ENCODE data around the gene NARF. TPM values are rescaled to one million over a fixed set of nuclear protein-coding genes. Genes with fewer than 3 reads are reported as not detected.
"Not testable (repeated sequence)": the region's sequence is repeated elsewhere in the genome, so short reads cannot be mapped to it uniquely, and the experiment has no call there.

Gene NARF
- total RNA-seq, 2 experiments from 2014 or later = 150 to 153 TPM

GRCh38 chr17:82453151-82453550, 5.4 kb upstream of the NARF start:
- DNase-seq, H3K27me3 Mint-ChIP-seq, CTCF ChIA-PET, H3K4me3 Mint-ChIP-seq, H3K9me3 Mint-ChIP-seq: not testable (repeated sequence)
- H3K36me3 Mint-ChIP-seq (ENCODE audit: low read depth) = peaks cover 49% of the 10 kb centered on the region
- POLR2A ChIA-PET = interaction anchor here (0.6 kb wide), 1 partner anchor 53 kb away, joined by 3 read pairs; no protein-coding TSS in a partner anchor
- peaks cover 50% of the 10 kb centered on the region for H3K4me1 Mint-ChIP-seq
- H3K27ac Mint-ChIP-seq = peak overlapping the region; percentile 99

- peaks cover 50% of the 10 kb centered on the region for H3K4me1 Mint-ChIP-seq
- H3K4me3 Mint-ChIP-seq, H3K27ac Mint-ChIP-seq, CTCF ChIA-PET, H3K9me3 Mint-ChIP-seq, DNase-seq, H3K27me3 Mint-ChIP-seq, POLR2A ChIA-PET: not testable (repeated sequence)
- peaks cover 49% of the 10 kb centered on the region for H3K36me3 Mint-ChIP-seq (ENCODE audit: low read depth)
Observed at GRCh38 chr17:82453706-82454105, 4.8 kb upstream of the NARF start.

- H3K27me3 Mint-ChIP-seq = no peaks in the 10 kb centered on the region
- peaks cover 53% of the 10 kb centered on the region for H3K4me1 Mint-ChIP-seq
- ChIA-PET CTCF (interaction anchor here (0.8 to 1.1 kb wide), 2 partner anchors 38 to 157 kb away, joined by 3 to 6 read pairs; no protein-coding TSS in a partner anchor), POLR2A (interaction anchor here (0.7 to 5.0 kb wide), 29 partner anchors 8 to 774 kb away, joined by 3 to 68 read pairs (median 4); partner anchors contain the start of genes ARL16, CSNK1D, FOXK2 and HEXD)
- peaks cover 52% of the 10 kb centered on the region for H3K36me3 Mint-ChIP-seq (ENCODE audit: low read depth)
- H3K4me3 Mint-ChIP-seq = peak overlapping the region; percentile 97
- peak overlapping the region; percentile 96 for H3K27ac Mint-ChIP-seq
- DNase-seq = no peak
- H3K9me3 Mint-ChIP-seq = peaks cover 3% of the 10 kb centered on the region
Observed at GRCh38 chr17:82457073-82457928, 1.2 kb upstream of the NARF start.

GRCh38 chr17:82457929-82458178, 687 bp upstream of the NARF start:
- Mint-ChIP-seq H3K36me3 (ENCODE audit: low read depth) (peaks cover 54% of the 10 kb centered on the region), H3K4me3 (peak overlapping the region; percentile 97), H3K9me3 (peaks cover 3% of the 10 kb centered on the region), H3K27ac (peak overlapping the region; percentile 96), H3K4me1 (peaks cover 55% of the 10 kb centered on the region), H3K27me3 (no peaks in the 10 kb centered on the region)
- POLR2A ChIA-PET = interaction anchor here (0.7 to 5.0 kb wide), 28 partner anchors 9 to 774 kb away, joined by 3 to 68 read pairs (median 4); partner anchors contain the start of genes ARL16, CSNK1D, FOXK2 and HEXD
- CTCF ChIA-PET = interaction anchor here (1.1 kb wide), 1 partner anchor 39 kb away, joined by 6 read pairs; no protein-coding TSS in a partner anchor
- no peak for DNase-seq

- H3K4me3 Mint-ChIP-seq = peak overlapping the region; percentile 97
- POLR2A ChIA-PET = interaction anchor here (0.8 to 5.0 kb wide), 11 partner anchors 10 to 162 kb away, joined by 3 to 68 read pairs (median 5); partner anchors contain the start of gene FOXK2
- H3K36me3 Mint-ChIP-seq (ENCODE audit: low read depth) = peaks cover 55% of the 10 kb centered on the region
- H3K4me1 Mint-ChIP-seq = peaks cover 61% of the 10 kb centered on the region
- peak overlapping the region; percentile 77 for H3K27ac Mint-ChIP-seq
- DNase-seq = peak; percentile 54
- no peaks in the 10 kb centered on the region for H3K27me3 Mint-ChIP-seq
- CTCF ChIA-PET = interaction anchor here (1.6 kb wide), 1 partner anchor 35 kb away, joined by 4 read pairs; no protein-coding TSS in a partner anchor
- H3K9me3 Mint-ChIP-seq = peaks cover 3% of the 10 kb centered on the region
Observed at GRCh38 chr17:82458885-82459424, 414 bp downstream of the NARF start.

- H3K36me3 Mint-ChIP-seq (ENCODE audit: low read depth) = peaks cover 60% of the 10 kb centered on the region
- CTCF ChIA-PET = interaction anchor here (1.6 kb wide), 1 partner anchor 34 kb away, joined by 4 read pairs; no protein-coding TSS in a partner anchor
Observed at GRCh38 chr17:82459936-82460335, 1.4 kb downstream of the NARF start.

GRCh38 chr17:82461827-82462524, 3.4 kb downstream of the NARF start:
- Mint-ChIP-seq H3K4me1 (peaks cover 66% of the 10 kb centered on the region), H3K27me3 (no peaks in the 10 kb centered on the region), H3K36me3 (ENCODE audit: low read depth) (peaks cover 75% of the 10 kb centered on the region), H3K27ac (no peak overlapping the region), H3K9me3 (no peaks in the 10 kb centered on the region), H3K4me3 (no peak overlapping the region)
- no peak for DNase-seq
- CTCF ChIA-PET = interaction anchor here (0.6 kb wide), 1 partner anchor 32 kb away, joined by 3 read pairs; no protein-coding TSS in a partner anchor
- POLR2A ChIA-PET = interaction anchor here (3.4 kb wide), 1 partner anchor 12 kb away, joined by 9 read pairs; no protein-coding TSS in a partner anchor

More at GRCh38 chr17:82459936-82460335, 1.4 kb downstream of the NARF start:
- not testable (repeated sequence) for H3K27ac Mint-ChIP-seq, DNase-seq, H3K9me3 Mint-ChIP-seq, H3K27me3 Mint-ChIP-seq
- POLR2A ChIA-PET = interaction anchor here (0.9 to 5.0 kb wide), 5 partner anchors 10 to 37 kb away, joined by 3 to 68 read pairs (median 4); no protein-coding TSS in a partner anchor
- peak overlapping the region; percentile 97 for H3K4me3 Mint-ChIP-seq
- H3K4me1 Mint-ChIP-seq = peaks cover 71% of the 10 kb centered on the region

- POLR2A ChIA-PET = interaction anchor here (1.2 to 3.4 kb wide), 2 partner anchors 11 to 14 kb away, joined by 3 to 9 read pairs; no protein-coding TSS in a partner anchor
- no peak overlapping the region for H3K4me3 Mint-ChIP-seq
Observed at GRCh38 chr17:82463391-82463790, 4.8 kb downstream of the NARF start.

GRCh38 chr17:82463925-82464566, 5.5 kb downstream of the NARF start:
- no peak for DNase-seq
- Mint-ChIP-seq H3K4me1 (peaks cover 60% of the 10 kb centered on the region), H3K9me3 (no peaks in the 10 kb centered on the region), H3K36me3 (ENCODE audit: low read depth) (peaks cover 83% of the 10 kb centered on the region), H3K4me3 (no peak overlapping the region), H3K27me3 (no peaks in the 10 kb centered on the region), H3K27ac (no peak overlapping the region)
- CTCF ChIA-PET = interaction anchor here (0.7 kb wide), 1 partner anchor 15 kb away, joined by 3 read pairs; no protein-coding TSS in a partner anchor
- POLR2A ChIA-PET = interaction anchor here (1.2 to 3.4 kb wide), 3 partner anchors 11 to 20 kb away, joined by 3 to 9 read pairs (median 3); no protein-coding TSS in a partner anchor

More at GRCh38 chr17:82463391-82463790, 4.8 kb downstream of the NARF start:
- CTCF ChIA-PET = no interaction called here
- no peak for DNase-seq
- peaks cover 78% of the 10 kb centered on the region for H3K36me3 Mint-ChIP-seq (ENCODE audit: low read depth)
- H3K9me3 Mint-ChIP-seq = no peaks in the 10 kb centered on the region
- no peaks in the 10 kb centered on the region for H3K27me3 Mint-ChIP-seq
- peaks cover 57% of the 10 kb centered on the region for H3K4me1 Mint-ChIP-seq
- no peak overlapping the region for H3K27ac Mint-ChIP-seq

GRCh38 chr17:82464567-82464929, 6.0 kb downstream of the NARF start:
- Mint-ChIP-seq H3K4me3 (no peak overlapping the region), H3K27ac (peak overlapping the region; percentile 65), H3K9me3 (no peaks in the 10 kb centered on the region), H3K27me3 (no peaks in the 10 kb centered on the region), H3K4me1 (peaks cover 55% of the 10 kb centered on the region), H3K36me3 (ENCODE audit: low read depth) (peaks cover 83% of the 10 kb centered on the region)
- DNase-seq = no peak
- CTCF ChIA-PET = interaction anchor here (0.7 kb wide), 1 partner anchor 15 kb away, joined by 3 read pairs; no protein-coding TSS in a partner anchor
- POLR2A ChIA-PET = interaction anchor here (1.3 to 3.4 kb wide), 2 partner anchors 15 to 20 kb away, joined by 3 to 9 read pairs; no protein-coding TSS in a partner anchor

- ChIA-PET POLR2A (interaction anchor here (1.3 to 3.4 kb wide), 2 partner anchors 16 to 19 kb away, joined by 3 to 9 read pairs; no protein-coding TSS in a partner anchor), CTCF (no interaction called here)
- Mint-ChIP-seq H3K9me3 (no peaks in the 10 kb centered on the region), H3K36me3 (ENCODE audit: low read depth) (peaks cover 83% of the 10 kb centered on the region), H3K27me3 (no peaks in the 10 kb centered on the region), H3K4me3 (no peak overlapping the region), H3K27ac (peak overlapping the region; percentile 65), H3K4me1 (peaks cover 53% of the 10 kb centered on the region)
- no peak for DNase-seq
Observed at GRCh38 chr17:82465023-82465603, 6.6 kb downstream of the NARF start.

- Mint-ChIP-seq H3K36me3 (ENCODE audit: low read depth) (peaks cover 65% of the 10 kb centered on the region), H3K27ac (no peak overlapping the region), H3K9me3 (no peaks in the 10 kb centered on the region), H3K4me3 (no peak overlapping the region), H3K4me1 (peaks cover 26% of the 10 kb centered on the region), H3K27me3 (no peaks in the 10 kb centered on the region)
- ChIA-PET CTCF (no interaction called here), POLR2A (no interaction called here)
- no peak for DNase-seq
Observed at GRCh38 chr17:82468692-82469091, 10.2 kb downstream of the NARF start.

Data from activated CD4-positive, alpha-beta memory T cell treated with anti-CD3 and anti-CD28 coated beads, Interleukin-2, amount 10 ng/mL, durations not matched to agents 7 days and 5 days (primary cell).